WTC11 (cell line): ENCODE measurements around the gene ARHGAP26.

Experiments used
- RELA ChIP-seq: sonication (generic); formaldehyde crosslinking; IDR thresholded peaks from 2 replicates; pipeline ENCODE4 v1.8.1; 2022; ENCODE audit warnings: missing genetic modification reagents, mild to moderate bottlenecking, borderline replicate concordance
- ZNF263 ChIP-seq: sonication (generic); formaldehyde crosslinking; IDR thresholded peaks from 2 replicates; pipeline ENCODE4 v1.8.1; 2022; ENCODE audit warnings: low read depth, mild to moderate bottlenecking, moderate library complexity, missing genetic modification reagents
- ZNF425 ChIP-seq: fragments of 250-450 bp; sonication (Bioruptor Pico); conservative IDR thresholded peaks from 2 replicates; pipeline ENCODE4 v1.9.0; 2021; ENCODE audit warnings: mild to moderate bottlenecking
- TF ChIP-seq, protein P1 (sequence below): fragments of 200-600 bp; IDR thresholded peaks from 2 replicates; pipeline ENCODE4 v1.8.0; 2022; ENCODE audit warnings: antibody characterized with exemption
- TF ChIP-seq, protein P2 (sequence below): fragments of 250-450 bp; sonication (Bioruptor Pico); IDR thresholded peaks from 2 replicates; pipeline ENCODE4 v2.1.2; 2022; ENCODE audit warnings: mild to moderate bottlenecking, moderate library complexity

- TF ChIP-seq, protein P1, sequence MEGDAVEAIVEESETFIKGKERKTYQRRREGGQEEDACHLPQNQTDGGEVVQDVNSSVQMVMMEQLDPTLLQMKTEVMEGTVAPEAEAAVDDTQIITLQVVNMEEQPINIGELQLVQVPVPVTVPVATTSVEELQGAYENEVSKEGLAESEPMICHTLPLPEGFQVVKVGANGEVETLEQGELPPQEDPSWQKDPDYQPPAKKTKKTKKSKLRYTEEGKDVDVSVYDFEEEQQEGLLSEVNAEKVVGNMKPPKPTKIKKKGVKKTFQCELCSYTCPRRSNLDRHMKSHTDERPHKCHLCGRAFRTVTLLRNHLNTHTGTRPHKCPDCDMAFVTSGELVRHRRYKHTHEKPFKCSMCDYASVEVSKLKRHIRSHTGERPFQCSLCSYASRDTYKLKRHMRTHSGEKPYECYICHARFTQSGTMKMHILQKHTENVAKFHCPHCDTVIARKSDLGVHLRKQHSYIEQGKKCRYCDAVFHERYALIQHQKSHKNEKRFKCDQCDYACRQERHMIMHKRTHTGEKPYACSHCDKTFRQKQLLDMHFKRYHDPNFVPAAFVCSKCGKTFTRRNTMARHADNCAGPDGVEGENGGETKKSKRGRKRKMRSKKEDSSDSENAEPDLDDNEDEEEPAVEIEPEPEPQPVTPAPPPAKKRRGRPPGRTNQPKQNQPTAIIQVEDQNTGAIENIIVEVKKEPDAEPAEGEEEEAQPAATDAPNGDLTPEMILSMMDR = no peak
- TF ChIP-seq RELA (CRISPR knock-in tag) = no peak
- no peak for TF ChIP-seq ZNF263 (CRISPR knock-in tag)
- TF ChIP-seq, protein P2, sequence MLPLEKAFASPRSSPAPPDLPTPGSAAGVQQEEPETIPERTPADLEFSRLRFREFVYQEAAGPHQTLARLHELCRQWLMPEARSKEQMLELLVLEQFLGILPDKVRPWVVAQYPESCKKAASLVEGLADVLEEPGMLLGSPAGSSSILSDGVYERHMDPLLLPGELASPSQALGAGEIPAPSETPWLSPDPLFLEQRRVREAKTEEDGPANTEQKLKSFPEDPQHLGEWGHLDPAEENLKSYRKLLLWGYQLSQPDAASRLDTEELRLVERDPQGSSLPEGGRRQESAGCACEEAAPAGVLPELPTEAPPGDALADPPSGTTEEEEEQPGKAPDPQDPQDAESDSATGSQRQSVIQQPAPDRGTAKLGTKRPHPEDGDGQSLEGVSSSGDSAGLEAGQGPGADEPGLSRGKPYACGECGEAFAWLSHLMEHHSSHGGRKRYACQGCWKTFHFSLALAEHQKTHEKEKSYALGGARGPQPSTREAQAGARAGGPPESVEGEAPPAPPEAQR = no peak
- no peak for TF ChIP-seq ZNF425
These were observed 404.7 kb downstream of the ARHGAP26 start for GRCh38 chr5:143174714-143175398.
